Lung (tissue), 12 donors: ENCODE measurements around the gene RPS26. TPM values are rescaled to one million over a fixed set of nuclear protein-coding genes. Genes with fewer than 3 reads are reported as not detected.

Source experiments
- ATAC-seq: fragments of 200-7000 bp; cut with Tn5 transposase; one replicate; pipeline ENCODE4 v1.9.1; 2020; ENCODE audit warnings: moderate number of reproducible peaks; ENCODE audit not compliant: insufficient read depth, low FRiP score
- DNase-seq, 3 donors: peaks; one replicate each; pipeline ENCODE4 v3.0.0-alpha.2; 2013 to 2017
- H3K27ac ChIP-seq, 2 donors: one replicate each; pipeline ENCODE4 v1.5.1; 2013; ENCODE audit warnings: mild to moderate bottlenecking in 2 of 2, moderate library complexity in 2 of 2, control low read depth in 1 of 2, inconsistent platforms in 1 of 2, low read depth in 1 of 2, low read length in 1 of 2
- H3K27me3 ChIP-seq, 3 donors: one replicate each; pipeline ENCODE4 v1.5.1; 2013; ENCODE audit warnings: low read length in 2 of 3; ENCODE audit not compliant: control insufficient read depth in 3 of 3, insufficient read depth in 3 of 3
- H3K36me3 ChIP-seq, 4 donors: one replicate each; pipeline ENCODE4 v1.5.1; 2013; ENCODE audit warnings: low read length in 4 of 4, mild to moderate bottlenecking in 1 of 4, moderate library complexity in 1 of 4; ENCODE audit not compliant: control insufficient read depth in 4 of 4, insufficient read depth in 4 of 4
- H3K4me1 ChIP-seq, 5 donors: one replicate each; pipeline ENCODE4 v1.5.1; 2013; ENCODE audit warnings: low read length in 5 of 5, mild to moderate bottlenecking in 2 of 5, moderate library complexity in 1 of 5; ENCODE audit not compliant: control insufficient read depth in 5 of 5, insufficient read depth in 5 of 5
- H3K4me3 ChIP-seq: one replicate; pipeline ENCODE4 v1.5.1; 2013; ENCODE audit warnings: mild to moderate bottlenecking, control low read depth, moderate library complexity
- H3K9ac ChIP-seq, 2 donors: one replicate each; pipeline ENCODE4 v1.5.1; 2013; ENCODE audit warnings: low read length in 2 of 2, control low read depth in 1 of 2; ENCODE audit not compliant: insufficient read depth in 1 of 2
- H3K9me3 ChIP-seq, 4 donors: one replicate each; pipeline ENCODE4 v1.5.1; 2013; ENCODE audit warnings: low read length in 3 of 4, mild to moderate bottlenecking in 1 of 4, moderate library complexity in 1 of 4; ENCODE audit not compliant: control insufficient read depth in 4 of 4, insufficient read depth in 3 of 4
- CTCF ChIP-seq: IDR thresholded peaks from 2 replicates; pipeline ENCODE4 v1.5.1; 2012; ENCODE audit warnings: mild to moderate bottlenecking; ENCODE audit errors: control extremely low read depth, extremely low read depth
- WGBS, 2 donors: extraction: QIAGEN DNeasy Blood & Tissue Kit; methylation state at CpG; one replicate each; pipeline ENCODE4 v1.1.7; 2013; 5-methylcytosine and 5-hydroxymethylcytosine counted together
- polyA plus RNA-seq, 2 donors: library from polyadenylated mRNA; stranded (reverse); fragments of 200-250 nt; gene quantifications; one replicate each; pipeline ENCODE4 v1.2.1, GENCODE V29; 2013
- total RNA-seq, 2 donors: library from RNA; depleted of rRNA in 1 of 2; stranded (reverse); fragments of >200 nt in 1 of 2; gene quantifications; one replicate each; pipeline ENCODE4 v1.2.1, GENCODE V29; 2014 to 2021
- donor health status: control.
- donor health status: control.
- donor health status: Bipolar disorder and iron deficiency.
- donor health status: healthy.
- donor health status: DM: yes; HTN: yes; CAD: no.

The RPS26 gene
- total and polyA plus RNA-seq, 4 donors = 53.1 to 1,477 (median 591) TPM

DNA sequence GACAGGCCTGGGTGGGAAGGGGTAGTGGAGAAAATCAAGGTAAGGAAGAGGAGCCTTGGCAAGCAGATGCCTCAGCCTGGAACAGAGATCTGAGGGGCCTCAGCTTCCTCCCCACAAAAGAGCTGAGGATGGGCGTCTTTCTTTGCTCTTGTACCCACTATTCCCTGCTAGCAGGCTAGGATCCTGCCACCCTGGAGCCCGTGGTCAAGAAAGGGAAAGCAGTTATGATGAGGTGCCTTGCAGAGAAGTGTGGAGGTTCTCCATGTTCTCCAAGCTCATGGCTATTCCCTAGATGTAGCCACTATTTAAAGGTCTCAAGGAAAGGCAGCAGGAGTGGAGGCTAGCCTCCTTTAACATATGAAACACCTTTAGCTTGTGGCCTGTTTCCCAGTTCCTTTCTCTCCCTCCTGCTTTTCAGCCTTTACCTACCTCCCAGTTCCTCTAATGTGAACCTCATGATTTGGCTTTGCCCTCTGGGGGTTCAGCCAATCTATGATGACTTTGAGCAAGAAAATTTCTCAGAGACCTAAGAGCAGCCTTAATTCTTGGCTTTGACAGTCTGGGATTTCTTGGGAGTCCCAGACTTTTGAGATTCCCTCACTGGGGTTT, 19.7 kb upstream of the RPS26 start:
- 17 to 45% methylated on average over 2 of the region's 2 CpGs for WGBS, 2 donors
- DNase-seq = peak in 2 of 3 donors; percentile 30 to 34
- ATAC-seq = no peak
- Histone ChIP-seq H3K4me3 (no peak overlapping the region), H3K9ac (peak overlapping the region; percentile 34 to 81), H3K4me1 (peaks cover 0 to 57% (median 3%) of the 10 kb centered on the region in 5 donors), H3K27me3 (no peaks in the 10 kb centered on the region), H3K27ac (peak overlapping the region in 1 of 2 donors; percentile 73), H3K9me3 (no peaks in the 10 kb centered on the region), H3K36me3 (peaks cover 0 to 23% (median 5%) of the 10 kb centered on the region in 4 donors)
- TF ChIP-seq CTCF = no peak

- peaks cover 4 to 60% (median 23%) of the 10 kb centered on the region in 4 donors for H3K36me3 ChIP-seq
- 62 to 87% methylated on average over 5 of the region's 5 CpGs for WGBS, 2 donors
- H3K4me3 ChIP-seq = no peak overlapping the region
- H3K9ac ChIP-seq = peak overlapping the region in 1 of 2 donors; percentile 53
- no peaks in the 10 kb centered on the region for H3K9me3 ChIP-seq
- DNase-seq (no peak), ATAC-seq (no peak)
- H3K27me3 ChIP-seq = no peaks in the 10 kb centered on the region
- H3K27ac ChIP-seq = no peak overlapping the region
- H3K4me1 ChIP-seq = peaks cover 0 to 27% (median 9%) of the 10 kb centered on the region in 5 donors
- no peak for TF ChIP-seq CTCF
These were observed 13.1 kb upstream of the RPS26 start for GRCh38 chr12:56028511-56029165.

DNA sequence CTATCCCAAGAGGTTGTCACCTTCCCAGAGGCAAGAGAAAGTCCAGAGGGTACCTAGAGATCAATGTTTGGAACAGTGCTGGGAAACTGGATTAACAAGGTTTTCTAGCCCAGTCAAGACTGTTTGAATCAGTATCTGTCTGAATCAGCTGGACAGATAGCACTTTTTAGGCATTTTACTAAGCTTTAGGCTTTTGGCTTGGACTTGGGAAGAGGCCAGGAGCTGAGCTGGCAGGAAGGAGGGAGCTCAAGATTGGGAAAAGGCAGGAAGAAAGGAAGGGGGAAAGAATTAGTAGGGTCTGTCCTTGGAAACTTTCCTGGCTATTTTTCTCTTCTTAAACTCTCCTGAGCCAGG, 12.6 kb upstream of the RPS26 start:
- no peaks in the 10 kb centered on the region for H3K27me3 ChIP-seq
- DNase-seq (peak; percentile 31 to 76 (median 54)), ATAC-seq (no peak)
- H3K27ac ChIP-seq = no peak overlapping the region
- peaks cover 0 to 26% (median 9%) of the 10 kb centered on the region in 5 donors for H3K4me1 ChIP-seq
- no peak overlapping the region for H3K4me3 ChIP-seq
- H3K9ac ChIP-seq = peak overlapping the region in 1 of 2 donors; percentile 53
- TF ChIP-seq CTCF = no peak
- H3K36me3 ChIP-seq = peaks cover 5 to 60% (median 23%) of the 10 kb centered on the region in 4 donors
- no peaks in the 10 kb centered on the region for H3K9me3 ChIP-seq
